Heart left ventricle (tissue), 13 donors: Measurements from ENCODE around the gene PAM16.

Experiments used
- POLR2A ChIP-seq, 2 donors: fragments of 450-650 bp; IDR thresholded peaks; one replicate each; pipeline ENCODE4 v1.6.1; 2017; ENCODE audit warnings: antibody characterized with exemption in 2 of 2, mild to moderate bottlenecking in 2 of 2, moderate library complexity in 2 of 2
- TF ChIP-seq, protein P1 (sequence below), 12 donors: fragments of 200-600 bp; sonication (generic) in 4 of 12; IDR thresholded peaks; one replicate each; pipeline versions ENCODE4 v1.5.0 to v1.8.0; 2018 to 2022; ENCODE audit warnings: antibody characterized with exemption in 12 of 12, mild to moderate bottlenecking in 5 of 12
- donor health status: ischemic (EF 13 %, LVEDD 7.1; RV severe dilation, severe dysfunction).
- donor health status: DM: no; HTN: yes; CAD: no.
- donor health status: DM: no; HTN: no; CAD: no.
- donor health status: ischemic (EF 25% LVEDD 6.9; RV normal size, moderate dysfunction).
- donor health status: ischemic (EF 25% LVEDD 5.7; RV mildly dilated, moderate dysfunction).
- donor health status: ischemic (EF 35%, LVEDD 5.7; RV mildly dilated, moderate dysfunction).
- donor health status: nonischemic (EF 11% LVEDD 7.7; RV severe dilation, severe dysfunction).
- donor health status: DM: yes; HTN: yes; CAD: no.
- donor health status: PGD.
- donor health status: ischemic (EF 29% LVEDD 5.4; RV normal size, mild dysfunction).
- donor health status: nonischemic (EF 23%, LVEDD 6.1; RV moderate dilation, normal function).

DNA sequence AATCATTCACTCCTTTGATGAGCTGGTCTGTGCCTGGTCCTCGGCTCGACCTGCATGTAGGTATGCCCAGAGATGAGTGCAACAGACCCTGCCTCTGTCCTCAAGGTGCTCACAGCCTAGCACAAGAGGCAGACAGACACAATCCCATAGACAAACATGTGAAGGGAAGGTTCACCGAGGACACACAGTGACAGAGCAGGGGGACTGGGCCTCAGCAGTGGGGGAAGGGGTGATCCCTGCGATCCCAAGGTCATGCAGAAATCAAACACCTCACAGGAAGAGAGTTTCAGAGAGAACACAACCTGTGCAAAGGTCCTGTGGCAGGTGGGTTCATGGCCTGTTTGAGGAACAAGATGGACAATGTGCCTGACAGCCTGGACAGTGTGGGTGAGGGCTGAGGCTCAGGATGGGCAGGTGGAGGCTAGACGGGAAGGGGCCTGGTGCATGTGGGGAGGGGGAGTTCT is 16.3 kb upstream of the PAM16 start:
- TF ChIP-seq, protein P1, sequence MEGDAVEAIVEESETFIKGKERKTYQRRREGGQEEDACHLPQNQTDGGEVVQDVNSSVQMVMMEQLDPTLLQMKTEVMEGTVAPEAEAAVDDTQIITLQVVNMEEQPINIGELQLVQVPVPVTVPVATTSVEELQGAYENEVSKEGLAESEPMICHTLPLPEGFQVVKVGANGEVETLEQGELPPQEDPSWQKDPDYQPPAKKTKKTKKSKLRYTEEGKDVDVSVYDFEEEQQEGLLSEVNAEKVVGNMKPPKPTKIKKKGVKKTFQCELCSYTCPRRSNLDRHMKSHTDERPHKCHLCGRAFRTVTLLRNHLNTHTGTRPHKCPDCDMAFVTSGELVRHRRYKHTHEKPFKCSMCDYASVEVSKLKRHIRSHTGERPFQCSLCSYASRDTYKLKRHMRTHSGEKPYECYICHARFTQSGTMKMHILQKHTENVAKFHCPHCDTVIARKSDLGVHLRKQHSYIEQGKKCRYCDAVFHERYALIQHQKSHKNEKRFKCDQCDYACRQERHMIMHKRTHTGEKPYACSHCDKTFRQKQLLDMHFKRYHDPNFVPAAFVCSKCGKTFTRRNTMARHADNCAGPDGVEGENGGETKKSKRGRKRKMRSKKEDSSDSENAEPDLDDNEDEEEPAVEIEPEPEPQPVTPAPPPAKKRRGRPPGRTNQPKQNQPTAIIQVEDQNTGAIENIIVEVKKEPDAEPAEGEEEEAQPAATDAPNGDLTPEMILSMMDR (IDR thresholded peaks at IDR 0.05) = no peak
- no peak for TF ChIP-seq POLR2A (IDR thresholded peaks at IDR 0.05)
